22Rv1 (cell line): ENCODE measurements around the gene PICALM.

Source experiments
- ZFX ChIP-seq: fragments of 450-650 bp; IDR thresholded peaks from 2 replicates; pipeline ENCODE4 v1.6.1; 2017; ENCODE audit warnings: antibody characterized with exemption, borderline replicate concordance
- TF ChIP-seq, protein P1 (sequence below): fragments of 450-650 bp; IDR thresholded peaks from 2 replicates; pipeline ENCODE4 v1.5.1; 2017; ENCODE audit warnings: mild to moderate bottlenecking

DNA sequence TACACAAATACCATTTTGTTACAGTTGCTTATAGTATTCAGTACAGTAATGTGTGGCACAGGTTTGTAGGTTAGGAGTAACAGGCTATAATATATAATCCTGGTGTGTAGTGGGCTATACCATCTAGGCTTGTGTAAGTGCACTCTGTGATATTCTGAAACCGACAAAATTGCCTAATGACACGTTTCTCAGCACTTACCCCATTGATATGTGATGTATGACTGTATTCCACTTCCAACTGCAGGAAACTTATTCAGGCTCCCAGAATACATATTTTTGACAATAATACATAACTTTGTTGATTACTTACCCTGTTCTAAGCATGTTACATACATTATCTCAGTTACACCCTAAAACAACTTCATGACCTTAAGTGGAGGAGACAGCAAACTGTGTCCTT is 5.1 kb upstream of the PICALM start:
- TF ChIP-seq, protein P1, sequence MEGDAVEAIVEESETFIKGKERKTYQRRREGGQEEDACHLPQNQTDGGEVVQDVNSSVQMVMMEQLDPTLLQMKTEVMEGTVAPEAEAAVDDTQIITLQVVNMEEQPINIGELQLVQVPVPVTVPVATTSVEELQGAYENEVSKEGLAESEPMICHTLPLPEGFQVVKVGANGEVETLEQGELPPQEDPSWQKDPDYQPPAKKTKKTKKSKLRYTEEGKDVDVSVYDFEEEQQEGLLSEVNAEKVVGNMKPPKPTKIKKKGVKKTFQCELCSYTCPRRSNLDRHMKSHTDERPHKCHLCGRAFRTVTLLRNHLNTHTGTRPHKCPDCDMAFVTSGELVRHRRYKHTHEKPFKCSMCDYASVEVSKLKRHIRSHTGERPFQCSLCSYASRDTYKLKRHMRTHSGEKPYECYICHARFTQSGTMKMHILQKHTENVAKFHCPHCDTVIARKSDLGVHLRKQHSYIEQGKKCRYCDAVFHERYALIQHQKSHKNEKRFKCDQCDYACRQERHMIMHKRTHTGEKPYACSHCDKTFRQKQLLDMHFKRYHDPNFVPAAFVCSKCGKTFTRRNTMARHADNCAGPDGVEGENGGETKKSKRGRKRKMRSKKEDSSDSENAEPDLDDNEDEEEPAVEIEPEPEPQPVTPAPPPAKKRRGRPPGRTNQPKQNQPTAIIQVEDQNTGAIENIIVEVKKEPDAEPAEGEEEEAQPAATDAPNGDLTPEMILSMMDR, result no peak
- no peak for TF ChIP-seq ZFX
